ENCODE results near the gene THUMPD3. TPM values are rescaled to one million over a fixed set of nuclear protein-coding genes. Genes with fewer than 3 reads are reported as not detected.

Gene THUMPD3
- total and polyA plus RNA-seq, 11 donors: 25.3 to 65.5 (median 51.5) TPM

- Histone ChIP-seq H3K27me3 (no peaks in the 10 kb centered on the region), H3K4me3 (no peak overlapping the region), H3K27ac (peak overlapping the region in 7 of 12 donors; percentile 0 to 50 (median 22)), H3K36me3 (peaks cover 0 to 4% (median 0%) of the 10 kb centered on the region in 9 donors), H3K4me1 (peaks cover 6 to 94% (median 72%) of the 10 kb centered on the region in 12 donors), H3K9me3 (peaks cover 0 to 5% (median 0%) of the 10 kb centered on the region in 12 donors)
- ATAC-seq (no peak), DNase-seq (no peak)
- 70 to 78% (median 75%) methylated on average over 6 of the region's 6 CpGs for WGBS, 4 donors
- TF ChIP-seq POLR2A (IDR thresholded peaks at IDR 0.05) (no peak), CTCF (IDR thresholded peaks at IDR 0.05) (no peak)
- intact Hi-C loops (cut with DNase I): no loop called here
These were observed 47.4 kb downstream of the THUMPD3 start for GRCh38 chr3:9409981-9410854.

GRCh38 chr3:9411302-9411701 lies 48.4 kb downstream of the THUMPD3 start:
- no peak for ATAC-seq
- Histone ChIP-seq H3K27me3 (no peaks in the 10 kb centered on the region), H3K4me3 (no peak overlapping the region), H3K36me3 (peaks cover 0 to 13% (median 0%) of the 10 kb centered on the region in 9 donors), H3K9me3 (peaks cover 0 to 5% (median 0%) of the 10 kb centered on the region in 12 donors), H3K4me1 (peaks cover 3 to 94% (median 72%) of the 10 kb centered on the region in 12 donors), H3K27ac (peak overlapping the region in 4 of 12 donors; percentile 0 to 22 (median 15))
- 70 to 79% (median 73%) methylated on average over 1 of the region's 1 CpG for WGBS, 4 donors
- intact Hi-C loops (cut with DNase I): no loop called here
- no peak for DNase-seq
- TF ChIP-seq CTCF (IDR thresholded peaks at IDR 0.05): no peak
- no peak for TF ChIP-seq POLR2A (IDR thresholded peaks at IDR 0.05)

- Histone ChIP-seq H3K36me3 (peaks cover 0 to 13% (median 0%) of the 10 kb centered on the region in 9 donors), H3K4me3 (no peak overlapping the region), H3K27ac (peak overlapping the region in 1 of 12 donors; percentile 8), H3K4me1 (peaks cover 0 to 98% (median 74%) of the 10 kb centered on the region in 12 donors), H3K27me3 (no peaks in the 10 kb centered on the region), H3K9me3 (peaks cover 0 to 5% (median 0%) of the 10 kb centered on the region in 12 donors)
- ATAC-seq: no peak
- WGBS, 4 donors: 68 to 80% (median 73%) methylated on average over 1 of the region's 1 CpG
- no peak for DNase-seq
- intact Hi-C loops (cut with DNase I): no loop called here
- TF ChIP-seq POLR2A (IDR thresholded peaks at IDR 0.05) (no peak), CTCF (IDR thresholded peaks at IDR 0.05) (no peak)
These were observed 49.4 kb downstream of the THUMPD3 start for GRCh38 chr3:9412293-9412692.

- Histone ChIP-seq H3K9me3 (peaks cover 0 to 1% (median 0%) of the 10 kb centered on the region in 12 donors), H3K4me3 (no peak overlapping the region), H3K27me3 (no peaks in the 10 kb centered on the region), H3K4me1 (peaks cover 0 to 81% (median 58%) of the 10 kb centered on the region in 12 donors), H3K36me3 (peaks cover 0 to 9% (median 0%) of the 10 kb centered on the region in 9 donors), H3K27ac (no peak overlapping the region)
- intact Hi-C loops (cut with DNase I): no loop called here
- ATAC-seq (no peak), DNase-seq (no peak)
- TF ChIP-seq CTCF (IDR thresholded peaks at IDR 0.05) (no peak), POLR2A (IDR thresholded peaks at IDR 0.05) (no peak)
These were observed 52.0 kb downstream of the THUMPD3 start for GRCh38 chr3:9414826-9415225.
